GM12891 (cell line): ENCODE data around the gene TPGS1.

Experiments used
- POLR2A ChIP-seq: IDR thresholded peaks from 2 replicates; pipeline ENCODE4 v1.6.1; 2011; ENCODE audit warnings: low read depth, low read length, control low read depth
- POLR2AphosphoS5 ChIP-seq: IDR thresholded peaks from 2 replicates; pipeline ENCODE4 v1.6.1; 2011; ENCODE audit warnings: low read depth, low read length, control low read depth
- POU2F2 ChIP-seq: IDR thresholded peaks from 2 replicates; pipeline ENCODE4 v1.6.1; 2011; ENCODE audit warnings: low read depth, mild to moderate bottlenecking, control low read depth, low read length, moderate library complexity
- SPI1 ChIP-seq: IDR thresholded peaks from 2 replicates; pipeline ENCODE4 v1.6.1; 2011; ENCODE audit warnings: low read depth, low read length, control low read depth
- TAF1 ChIP-seq: IDR thresholded peaks from 2 replicates; pipeline ENCODE4 v1.6.1; 2011; ENCODE audit warnings: low read depth, low read length, control low read depth

GRCh38 chr19:470701-471100, 36.6 kb upstream of the TPGS1 start:
- TF ChIP-seq POLR2A (no peak), POLR2AphosphoS5 (no peak), TAF1 (no peak), SPI1 (no peak), POU2F2 (no peak)
